IPS-18c (cell line): ENCODE measurements around the gene GNAI2.
"Not testable (repeated sequence)": the region's sequence is repeated elsewhere in the genome, so short reads cannot be mapped to it uniquely, and the experiment has no call there.

Source experiments
- H3K4me3 ChIP-seq: 2 replicates; pipeline ENCODE4 v1.7.0; 2013; ENCODE audit warnings: low read depth, mild to moderate bottlenecking, low read length, moderate library complexity; ENCODE audit not compliant: insufficient read depth
- H3K9me3 ChIP-seq: one replicate; pipeline ENCODE4 v1.6.1; 2013; ENCODE audit warnings: mild to moderate bottlenecking, low read length, moderate library complexity; ENCODE audit not compliant: control insufficient read depth, insufficient read depth

Gene GNAI2

GRCh38 chr3:50275141-50275995 is 39.4 kb downstream of the GNAI2 start:
- H3K4me3 ChIP-seq, result peak overlapping the region; percentile 43
- no peaks in the 10 kb centered on the region for H3K9me3 ChIP-seq

GRCh38 chr3:50275996-50276761 is 40.2 kb downstream of the GNAI2 start:
- no peaks in the 10 kb centered on the region for H3K9me3 ChIP-seq
- H3K4me3 ChIP-seq, result peak overlapping the region; percentile 43

- no peak overlapping the region; the same call in 1 of the 2 replicates for H3K4me3 ChIP-seq
Measured at GRCh38 chr3:50276762-50277101, 40.7 kb downstream of the GNAI2 start.

GRCh38 chr3:50278123-50278879 is 42.3 kb downstream of the GNAI2 start:
- no peak overlapping the region for H3K4me3 ChIP-seq
- no peaks in the 10 kb centered on the region for H3K9me3 ChIP-seq

More at GRCh38 chr3:50276762-50277101, 40.7 kb downstream of the GNAI2 start:
- no peaks in the 10 kb centered on the region for H3K9me3 ChIP-seq

GRCh38 chr3:50278880-50279224 is 42.8 kb downstream of the GNAI2 start, which contains the start of gene LSMEM2:
Gene LSMEM2, plus strand, starts transcription at chr3:50279087. Its CDS starts 27 bp downstream, at chr3:50279114.
- no peaks in the 10 kb centered on the region for H3K9me3 ChIP-seq
- no peak within 1 kb of the TSS for H3K4me3 ChIP-seq

DNA sequence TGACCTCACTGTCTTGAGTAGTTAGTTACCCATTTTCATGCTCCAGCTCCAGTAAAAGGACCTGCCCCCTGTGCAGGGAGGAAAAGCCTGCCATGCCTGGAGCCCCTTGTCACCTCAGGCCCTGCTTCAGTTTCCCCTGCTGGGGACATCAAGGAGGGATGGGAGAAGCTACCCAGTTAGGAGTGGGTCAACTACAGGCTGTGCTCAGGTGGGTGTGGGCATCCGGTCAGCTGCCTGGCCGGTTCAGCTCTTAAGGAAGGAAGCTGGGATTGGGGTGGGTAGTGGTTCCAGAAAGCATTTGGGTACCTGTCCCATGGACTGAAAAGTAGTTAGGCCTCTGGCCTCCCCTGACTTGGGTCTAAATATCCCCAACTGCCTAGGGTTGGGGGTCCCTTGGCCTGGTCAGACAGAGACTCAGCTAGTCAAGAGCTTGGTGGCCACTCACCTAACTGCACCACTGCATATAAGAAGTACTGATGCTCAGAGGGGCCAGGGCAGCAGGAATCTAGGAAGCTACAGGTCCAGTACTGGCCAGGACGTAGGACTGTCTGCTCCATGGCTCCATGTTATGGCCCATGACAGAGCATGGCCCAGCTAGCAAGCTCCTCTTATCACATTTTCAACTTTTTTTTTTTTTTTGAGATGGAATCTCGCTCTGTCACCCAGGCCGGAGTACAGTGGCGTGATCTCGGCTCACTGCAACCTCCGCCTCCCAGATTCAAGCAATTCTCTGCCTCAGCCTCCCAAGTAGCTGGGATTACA is 43.4 kb downstream of the GNAI2 start:
- H3K9me3 ChIP-seq, result no peaks in the 10 kb centered on the region
- no peak overlapping the region for H3K4me3 ChIP-seq

DNA sequence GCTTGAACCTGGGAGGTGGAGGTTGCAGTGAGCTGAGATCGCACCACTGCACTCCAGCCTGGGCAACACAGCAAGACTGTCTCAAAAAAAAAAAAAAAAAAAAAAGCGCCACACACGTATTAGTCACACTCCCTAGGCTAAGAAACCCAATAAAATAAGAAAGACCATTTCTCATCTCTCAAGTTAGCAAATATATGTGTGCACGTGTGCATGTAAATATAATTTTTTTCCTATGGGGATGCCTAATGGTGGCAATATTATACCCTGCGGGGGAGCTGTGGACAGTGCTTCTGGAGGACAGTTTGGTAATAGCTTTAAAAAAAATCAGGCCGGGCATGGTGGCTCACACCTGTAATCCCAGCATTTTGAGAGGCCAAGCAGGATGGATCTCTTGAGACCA is 48.1 kb downstream of the GNAI2 start:
- not testable (repeated sequence) for H3K9me3 ChIP-seq, H3K4me3 ChIP-seq

GRCh38 chr3:50286322-50287227 is 50.6 kb downstream of the GNAI2 start:
- H3K9me3 ChIP-seq, result no peaks in the 10 kb centered on the region
- no peak overlapping the region for H3K4me3 ChIP-seq

- no peaks in the 10 kb centered on the region for H3K9me3 ChIP-seq
Measured at GRCh38 chr3:50287262-50287661, 51.3 kb downstream of the GNAI2 start.

DNA sequence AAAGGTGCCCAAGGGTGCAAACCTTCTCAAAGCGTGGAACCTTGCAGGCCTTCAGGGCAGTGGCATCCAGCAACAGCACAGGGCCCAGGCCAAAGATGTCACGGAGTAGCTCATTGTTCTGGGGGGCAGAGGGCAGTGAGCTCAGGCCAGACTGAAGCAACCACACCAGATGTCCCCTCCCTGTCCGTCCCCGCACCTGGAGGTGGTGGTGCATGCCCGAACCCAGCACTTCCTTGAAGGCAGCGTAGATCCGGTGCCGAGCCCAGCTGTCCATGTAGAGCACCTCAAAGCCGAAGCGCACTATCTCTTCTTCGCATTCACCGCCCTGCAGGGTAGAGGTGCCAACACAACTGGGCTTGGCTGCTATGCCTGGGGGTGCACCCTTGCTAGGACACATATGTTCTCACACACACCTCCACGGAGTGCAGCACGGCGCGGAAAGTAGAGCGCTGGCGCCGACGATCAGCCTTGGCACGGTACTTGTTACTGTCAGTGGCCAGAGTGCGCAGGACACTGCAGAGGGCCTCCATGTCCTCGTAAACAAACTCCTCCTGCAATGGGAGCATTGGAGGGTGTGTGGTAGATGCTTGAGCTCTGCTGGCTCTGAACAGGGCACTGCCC is 52.5 kb downstream of the GNAI2 start:
- Histone ChIP-seq H3K9me3 (no peaks in the 10 kb centered on the region), H3K4me3 (no peak overlapping the region)

More at GRCh38 chr3:50287262-50287661, 51.3 kb downstream of the GNAI2 start:
- H3K4me3 ChIP-seq, result no peak overlapping the region

DNA sequence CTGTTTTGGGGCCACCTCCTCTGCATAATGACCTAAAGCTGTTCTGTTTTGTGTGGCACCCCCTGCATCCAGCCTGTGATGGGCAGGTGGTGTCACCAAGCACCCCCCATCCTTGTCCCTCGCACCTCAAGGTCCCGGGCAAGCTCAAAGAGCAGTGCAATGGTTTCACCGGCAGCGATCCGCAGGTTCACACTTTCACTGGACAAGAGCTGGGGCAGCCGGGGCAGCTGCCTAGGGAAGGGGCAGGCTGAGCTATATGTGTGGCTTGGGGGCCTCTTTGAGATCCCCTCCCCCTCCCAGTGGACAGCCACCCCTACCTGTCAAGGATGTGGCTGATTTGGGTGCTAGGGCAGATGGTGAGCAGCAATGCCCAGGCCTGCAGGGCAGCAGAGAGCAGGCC is 53.1 kb downstream of the GNAI2 start:
- H3K4me3 ChIP-seq, result no peak overlapping the region
- H3K9me3 ChIP-seq, result no peaks in the 10 kb centered on the region

DNA sequence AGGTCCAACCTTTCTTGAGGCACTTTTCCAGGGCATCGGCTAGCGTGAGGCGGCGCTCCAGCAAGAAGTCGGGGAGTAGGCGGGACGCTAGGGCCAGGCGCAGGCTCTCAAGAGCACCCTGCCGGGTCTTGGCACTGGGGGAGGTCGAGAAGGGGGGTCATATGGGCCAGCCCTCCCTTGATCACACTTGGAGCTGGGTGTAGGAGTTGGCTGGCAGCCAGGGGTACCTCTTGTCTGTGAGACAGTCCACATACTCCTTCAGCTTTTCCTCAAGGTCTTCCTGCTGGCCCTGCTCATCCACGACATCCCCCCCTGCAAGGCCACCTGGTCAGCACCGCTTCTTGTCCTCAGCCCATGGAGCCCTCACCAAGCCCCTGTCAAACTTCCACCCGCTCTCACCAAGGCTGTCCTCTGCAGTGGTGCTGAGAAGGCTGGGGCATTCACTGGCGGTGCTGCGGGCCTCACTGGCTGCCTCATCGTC is 54.2 kb downstream of the GNAI2 start:
- no peaks in the 10 kb centered on the region for H3K9me3 ChIP-seq
- no peak overlapping the region for H3K4me3 ChIP-seq

- H3K9me3 ChIP-seq, result no peaks in the 10 kb centered on the region
Measured at GRCh38 chr3:50292159-50293078, 56.4 kb downstream of the GNAI2 start, which contains the start of gene IFRD2. Gene IFRD2, minus strand, starts transcription at chr3:50292429. Its CDS starts 155 bp downstream, at chr3:50292274.

DNA sequence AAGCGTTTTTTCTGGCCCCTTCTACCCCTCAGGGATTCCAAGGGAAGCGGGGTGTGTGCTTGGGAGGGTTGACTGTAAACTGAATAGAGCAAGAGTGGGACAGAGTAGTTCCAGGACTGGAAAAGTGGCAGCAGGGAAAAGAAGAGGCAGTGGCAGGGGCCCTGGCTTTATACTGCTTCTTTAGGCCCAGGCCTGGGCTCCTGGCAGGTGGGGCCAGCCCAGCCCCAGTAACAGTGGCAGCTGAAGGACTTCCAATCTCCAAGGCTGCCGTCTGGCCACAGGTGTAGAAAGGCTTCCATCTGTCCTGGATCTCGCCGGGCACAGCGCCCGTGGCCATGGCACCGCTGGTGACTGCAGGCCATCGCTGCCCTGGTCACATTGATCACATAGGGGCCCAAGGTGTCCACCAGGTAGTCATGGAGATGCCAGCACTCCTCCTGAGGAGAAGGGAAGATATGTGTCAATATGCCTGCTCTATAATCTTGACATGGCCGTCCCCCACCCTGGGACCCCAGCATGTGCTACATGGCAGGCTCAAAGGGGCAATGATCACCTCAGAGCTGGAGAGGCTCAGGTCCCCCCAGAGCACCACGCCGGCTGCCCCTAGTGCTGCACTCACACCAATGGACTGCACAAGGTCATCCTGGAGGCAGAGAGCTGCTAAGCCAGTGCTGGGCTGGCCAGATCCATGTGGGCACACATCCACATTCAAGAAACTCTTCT is 57.2 kb downstream of the GNAI2 start:
- H3K9me3 ChIP-seq, result no peaks in the 10 kb centered on the region
- H3K4me3 ChIP-seq, result no peak overlapping the region

More at GRCh38 chr3:50292159-50293078, 56.4 kb downstream of the GNAI2 start, which contains the start of gene IFRD2:
- H3K4me3 ChIP-seq, result peak within 1 kb of the TSS; percentile 85
